ENCODE results near the gene LPP.

LPP gene

DNA sequence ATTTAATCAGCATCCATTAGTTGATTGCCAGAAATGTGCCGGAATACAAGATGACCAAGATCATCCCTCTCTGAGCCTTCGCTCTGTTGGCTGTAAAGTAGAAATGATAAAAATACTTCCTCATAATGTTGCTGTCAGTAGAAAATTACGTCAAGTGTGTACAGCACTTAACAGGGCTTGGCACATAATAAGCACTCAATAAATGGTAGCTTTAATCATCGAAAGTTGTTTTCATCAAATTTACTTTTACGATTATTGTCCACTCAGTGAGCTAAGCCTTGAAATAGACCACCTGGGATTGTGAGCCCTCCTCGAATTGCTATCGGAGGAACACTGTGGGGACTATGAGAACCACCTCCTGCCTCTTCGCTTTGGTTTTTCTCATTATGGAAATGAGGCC, 716.5 kb downstream of the LPP start:
- DNase-seq (ENCODE audit: low read depth in 3 of 3), result no peak

DNA sequence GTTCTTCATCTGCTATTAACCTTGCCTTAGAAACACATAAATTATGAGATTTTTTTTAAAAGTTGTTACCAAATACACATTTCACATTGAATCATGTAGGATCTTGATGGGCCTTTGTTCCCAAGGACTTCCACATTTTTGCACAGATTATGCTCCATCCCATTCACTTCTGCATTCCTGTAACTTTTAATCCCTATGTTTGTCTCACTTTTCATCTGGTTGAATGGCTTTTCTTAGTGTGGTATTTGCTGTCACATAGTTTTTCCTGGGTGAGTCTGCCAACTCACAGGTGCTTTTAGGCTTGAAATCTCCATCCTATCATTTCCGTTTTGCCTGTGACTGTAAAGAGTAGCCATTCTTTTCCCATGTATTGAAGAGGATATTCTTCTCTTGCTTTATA, 720.6 kb downstream of the LPP start:
- no peak for DNase-seq (ENCODE audit: low read depth in 3 of 3)

DNA sequence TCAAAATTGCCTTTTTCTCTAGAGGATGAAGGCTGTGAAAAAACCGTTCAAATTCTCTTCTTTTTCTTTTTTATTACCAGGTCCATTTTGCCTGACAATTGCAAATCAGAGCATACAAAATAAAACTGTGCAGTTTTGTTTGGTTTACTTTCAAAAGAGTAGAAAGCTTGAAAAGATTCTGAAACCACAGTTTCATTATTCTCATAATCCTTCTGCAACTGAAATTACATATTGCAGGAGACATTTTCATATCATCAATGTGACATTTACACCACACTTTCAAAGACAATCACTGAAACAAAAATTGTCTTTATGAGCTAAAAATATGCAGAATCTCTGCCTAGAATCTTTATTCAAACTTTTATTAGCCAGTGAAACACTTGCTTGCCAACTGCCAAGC, 721.5 kb downstream of the LPP start:
- DNase-seq (ENCODE audit: low read depth in 3 of 3), result no peak

DNA sequence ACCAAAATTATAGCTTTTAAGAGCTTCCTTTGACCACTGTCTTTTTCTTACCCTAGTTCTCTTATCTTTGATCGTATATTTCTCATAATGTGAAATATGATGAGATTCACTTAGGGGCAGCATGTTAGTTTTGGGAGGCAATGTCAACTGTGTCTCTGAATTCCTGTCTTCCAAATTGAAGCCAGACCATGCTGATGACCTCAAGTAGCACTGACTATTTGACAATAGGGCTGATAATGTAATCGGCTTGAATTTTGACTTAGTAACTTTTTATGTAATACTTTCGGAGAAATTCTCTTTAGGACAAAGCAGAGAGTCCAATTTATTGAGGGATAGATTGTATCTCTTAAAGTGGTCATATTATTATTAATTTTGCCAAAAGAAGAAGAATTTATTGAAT, 722.4 kb downstream of the LPP start:
- DNase-seq (ENCODE audit: low read depth in 3 of 3), result no peak

DNA sequence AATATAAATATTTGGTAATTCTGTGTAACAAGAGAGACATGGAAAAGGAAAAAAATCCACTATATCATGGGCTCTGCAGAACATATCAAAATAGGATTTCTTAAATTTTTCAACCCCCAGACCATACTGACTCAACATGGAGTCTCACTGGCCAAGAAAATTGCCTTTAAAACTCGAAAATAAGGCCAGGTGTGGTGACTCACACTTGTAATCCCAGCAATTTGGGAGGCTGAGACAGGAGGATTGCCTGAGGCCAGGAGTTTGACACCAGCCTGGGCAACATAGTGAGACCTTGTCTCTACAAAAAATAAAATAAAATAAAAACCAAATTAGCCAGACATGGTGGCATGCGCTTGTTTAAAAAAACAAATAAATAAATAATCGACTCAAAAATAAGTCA, 723.4 kb downstream of the LPP start:
- DNase-seq (ENCODE audit: low read depth in 3 of 3), result no peak

DNA sequence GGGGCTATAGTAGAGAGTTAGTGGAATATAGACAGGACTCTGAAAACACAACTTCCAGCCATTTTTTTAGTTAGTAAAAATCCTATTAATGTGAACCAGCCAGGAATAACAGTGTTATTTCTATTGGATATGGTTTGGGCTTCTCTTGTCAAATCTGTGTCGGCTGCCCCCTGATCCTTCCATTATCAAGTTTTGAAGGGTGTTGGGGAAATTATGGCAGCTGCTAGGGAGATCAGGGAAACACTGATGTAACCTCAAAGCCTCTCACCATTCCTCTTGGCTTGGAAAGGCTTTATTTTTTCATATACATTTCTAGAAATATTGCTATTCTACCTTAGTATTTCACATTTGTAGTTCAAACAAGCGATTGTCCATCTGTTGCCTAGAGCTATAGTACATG, 724.1 kb downstream of the LPP start:
- no peak for DNase-seq (ENCODE audit: low read depth in 3 of 3)

DNA sequence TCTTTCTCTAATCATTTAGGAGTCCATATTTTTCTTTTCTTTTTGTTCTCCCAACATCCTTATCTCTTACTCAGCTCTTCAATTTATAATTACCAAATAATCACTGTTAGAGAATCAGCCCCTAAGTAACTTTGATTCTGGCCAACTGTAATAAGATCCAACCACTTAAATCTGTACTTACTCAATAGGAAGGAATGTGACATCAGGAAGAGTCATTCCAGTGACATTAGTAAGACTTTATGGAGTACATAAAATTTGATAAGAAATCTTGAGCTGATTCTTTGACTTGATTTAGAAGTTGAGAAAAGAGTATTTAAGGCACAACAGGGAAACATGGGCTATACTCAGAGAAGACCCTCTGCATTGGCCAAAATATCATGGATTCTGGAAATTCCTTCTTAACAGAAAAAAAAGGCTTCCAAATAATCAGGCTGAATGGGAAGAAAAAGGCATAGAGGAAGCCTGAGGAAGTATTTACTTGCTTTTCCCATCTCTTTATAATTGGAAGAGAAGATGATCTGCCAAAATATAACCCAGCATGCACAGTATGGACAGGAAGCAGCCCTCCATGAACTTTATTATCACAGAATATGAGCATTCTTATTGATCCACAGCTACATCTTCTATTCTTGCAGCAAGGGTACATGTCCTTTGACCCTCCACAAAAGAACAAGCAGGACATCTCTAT, 728.1 kb downstream of the LPP start:
- no peak for DNase-seq (ENCODE audit: low read depth in 3 of 3)

DNA sequence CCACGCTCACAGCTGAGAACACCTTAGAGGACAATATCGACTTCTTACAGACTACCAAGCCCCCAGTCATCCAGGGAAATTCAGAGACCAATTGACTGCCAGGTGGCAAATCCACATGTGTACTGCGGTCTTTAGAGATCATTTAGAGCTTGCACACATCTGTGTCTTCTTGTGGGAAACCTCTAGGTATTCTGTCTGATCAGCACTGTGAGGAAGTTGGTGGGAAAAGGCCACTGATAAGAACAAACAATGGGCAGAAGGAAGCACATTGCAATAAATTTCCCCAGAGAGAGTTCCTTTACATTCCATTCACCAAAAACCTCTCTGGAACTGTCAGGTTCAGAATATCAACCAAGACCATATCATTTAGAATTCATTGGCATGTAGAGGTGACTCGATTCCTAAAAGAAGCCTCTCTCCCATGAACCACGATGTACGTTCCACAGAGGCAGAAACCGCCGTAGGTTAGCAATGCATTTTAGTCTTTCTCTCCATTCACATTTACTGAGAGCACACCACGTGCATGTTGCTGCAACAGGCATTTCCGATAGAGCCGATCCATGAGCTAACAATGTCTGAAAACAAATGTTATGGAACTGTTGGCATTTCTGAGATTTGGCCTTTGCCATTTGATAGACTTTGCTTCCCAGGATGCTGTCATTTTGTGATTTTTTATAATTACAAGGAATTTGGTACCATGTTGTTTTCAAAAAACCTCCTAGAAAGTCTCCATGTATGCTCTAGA, 730.5 kb downstream of the LPP start:
- no peak for DNase-seq (ENCODE audit: low read depth in 3 of 3)

DNA sequence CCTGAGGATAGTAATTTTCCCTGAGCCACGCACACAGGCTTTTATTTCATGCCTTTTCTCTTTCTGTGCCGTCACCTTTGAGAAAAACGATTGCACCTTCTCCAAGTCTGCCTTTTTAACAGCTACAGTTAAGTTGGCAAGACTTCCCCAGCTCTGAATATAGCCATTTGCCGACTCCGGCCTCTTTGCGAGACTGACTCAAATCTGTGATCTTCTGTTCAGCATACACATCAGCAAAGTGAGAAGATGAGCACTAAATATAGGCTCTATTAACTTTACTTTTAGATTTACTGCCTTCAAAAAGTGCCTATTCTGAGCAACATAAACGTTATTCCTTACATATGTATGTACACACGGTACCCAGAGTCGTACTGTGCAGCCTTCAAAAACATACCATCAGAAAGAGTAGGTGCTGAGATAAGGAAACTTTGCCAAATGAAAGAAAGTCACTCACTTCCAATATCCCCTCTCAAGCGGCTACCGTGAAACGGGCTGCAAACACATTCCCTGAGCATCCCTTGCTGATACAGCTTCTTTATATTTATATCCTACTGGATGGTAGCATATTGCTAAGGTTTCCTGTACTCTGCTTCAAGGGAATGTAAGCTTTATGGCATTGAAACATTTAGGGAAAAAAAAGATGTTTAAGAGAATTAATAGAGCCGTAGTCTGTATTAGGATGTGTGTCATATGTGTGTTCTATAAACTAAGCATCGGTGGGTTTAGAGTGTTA, 734.5 kb downstream of the LPP start:
- DNase-seq (ENCODE audit: low read depth in 3 of 3), result no peak

DNA sequence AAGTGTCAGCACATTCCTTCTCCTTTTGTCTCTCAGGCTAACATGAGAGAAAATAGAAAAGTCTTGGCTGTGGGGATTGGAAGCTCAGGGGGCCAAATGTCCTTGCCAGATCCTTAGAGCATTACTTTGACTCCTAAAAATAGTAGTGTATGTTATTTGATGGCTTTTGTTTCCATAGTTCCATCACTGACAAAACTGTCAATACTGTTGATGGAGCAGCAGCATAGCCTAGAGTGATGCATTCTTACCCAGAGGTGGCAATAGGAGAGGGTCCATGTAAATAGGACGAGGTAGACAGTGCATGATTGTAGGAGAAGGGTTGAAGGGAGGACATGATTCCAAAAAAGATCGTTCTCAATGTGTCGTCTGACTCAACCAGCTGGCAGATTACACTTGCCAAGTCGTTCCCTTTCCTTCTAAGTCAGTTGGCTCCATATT, 735.1 kb downstream of the LPP start:
- DNase-seq (ENCODE audit: low read depth in 3 of 3), result no peak

DNA sequence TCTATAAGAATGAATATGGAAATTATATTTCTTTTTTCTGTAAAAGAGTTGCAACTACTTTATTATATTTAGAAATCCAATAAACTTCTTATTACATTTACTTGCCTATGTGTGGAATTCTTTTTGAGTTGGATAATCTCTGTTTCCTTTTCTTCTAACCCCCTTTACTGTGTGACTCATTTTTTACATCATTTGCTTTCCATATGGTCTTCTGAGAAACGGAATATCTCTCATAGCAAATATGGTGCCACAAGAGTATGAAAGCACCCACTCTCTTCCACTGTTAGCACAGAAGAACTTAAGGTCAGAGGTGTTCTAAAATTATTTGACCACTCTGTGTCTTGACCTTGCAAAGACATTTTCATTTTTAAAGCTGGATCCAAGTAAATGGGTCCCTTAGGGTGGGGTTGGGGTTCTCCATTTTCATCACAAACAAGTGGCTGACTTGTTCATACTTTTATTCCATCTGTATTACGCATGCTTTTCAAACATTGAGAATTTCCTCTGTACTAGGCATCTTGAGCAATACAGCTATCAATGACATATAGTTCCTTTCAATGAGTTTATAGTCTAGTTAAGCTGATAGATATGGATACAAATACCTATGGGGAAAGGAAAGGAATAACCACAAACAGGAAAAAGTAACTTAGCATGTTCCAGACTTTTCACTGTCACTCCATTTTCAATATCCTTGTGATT, 736.8 kb downstream of the LPP start:
- DNase-seq (ENCODE audit: low read depth in 3 of 3), result no peak

DNA sequence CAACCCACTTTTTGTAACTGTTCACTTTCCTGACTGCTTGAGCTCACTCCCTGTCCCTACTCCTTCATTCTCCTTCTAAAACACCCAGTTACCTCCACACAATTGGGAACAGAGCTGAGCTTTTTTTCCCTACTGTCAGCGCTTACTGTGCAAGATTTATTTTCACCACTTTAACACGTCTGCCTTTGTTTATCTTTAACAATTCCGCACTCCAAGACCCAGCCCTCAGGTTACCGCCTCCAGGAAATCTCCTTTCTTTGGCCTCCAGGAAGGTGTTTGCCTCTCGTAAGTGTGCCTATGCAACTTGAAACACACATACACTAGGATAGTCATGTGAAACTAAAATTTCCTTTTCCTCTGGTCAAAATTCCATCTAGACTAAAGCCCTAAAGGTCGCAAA, 745.9 kb downstream of the LPP start:
- DNase-seq (ENCODE audit: low read depth in 3 of 3), result no peak

DNA sequence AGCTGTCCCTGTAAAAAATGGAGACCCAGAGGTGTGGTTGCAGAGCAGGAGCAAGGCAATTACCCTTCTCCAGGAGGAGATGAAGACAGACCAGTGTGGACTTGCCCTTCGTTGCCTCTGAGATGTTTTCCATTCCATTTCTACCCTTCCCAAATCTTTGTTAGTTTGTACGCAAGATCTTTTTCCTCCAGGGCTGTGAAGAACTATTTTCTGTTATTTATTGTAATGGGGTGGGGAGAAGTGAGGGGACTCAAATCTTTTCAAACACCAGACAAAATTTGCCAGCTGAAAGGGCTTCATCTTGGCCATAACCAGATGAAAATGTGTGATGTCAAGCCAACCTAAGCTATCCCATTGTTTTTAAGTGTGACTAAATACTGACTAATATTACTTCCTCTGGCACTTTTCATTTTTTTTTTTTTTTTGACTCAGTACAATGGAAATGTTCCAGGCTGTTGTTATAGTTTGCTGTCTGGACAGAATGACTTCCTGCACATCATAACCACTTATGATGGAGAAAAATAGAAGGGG, 746.5 kb downstream of the LPP start:
- no peak for DNase-seq (ENCODE audit: low read depth in 3 of 3)

DNA sequence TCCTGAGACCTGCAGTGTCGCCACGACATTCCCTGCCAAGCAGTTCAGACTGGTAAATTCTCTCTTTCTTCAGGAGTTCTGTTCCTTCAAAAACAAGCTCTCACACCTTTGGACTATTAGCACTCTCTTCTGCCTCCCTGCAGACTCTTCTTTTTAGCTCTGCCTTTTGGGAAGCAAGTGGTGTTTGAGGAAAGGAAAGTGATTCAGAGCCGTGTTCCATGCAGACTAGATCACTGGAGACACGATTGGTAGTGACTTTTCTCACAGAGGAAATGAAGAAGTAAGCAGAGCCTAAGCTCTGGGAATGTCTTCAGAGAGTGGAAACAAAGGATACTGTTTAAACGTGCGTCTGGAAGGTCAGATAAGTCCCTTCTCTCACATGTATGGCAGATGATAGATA, 747.2 kb downstream of the LPP start:
- no peak for DNase-seq (ENCODE audit: low read depth in 3 of 3)

DNA sequence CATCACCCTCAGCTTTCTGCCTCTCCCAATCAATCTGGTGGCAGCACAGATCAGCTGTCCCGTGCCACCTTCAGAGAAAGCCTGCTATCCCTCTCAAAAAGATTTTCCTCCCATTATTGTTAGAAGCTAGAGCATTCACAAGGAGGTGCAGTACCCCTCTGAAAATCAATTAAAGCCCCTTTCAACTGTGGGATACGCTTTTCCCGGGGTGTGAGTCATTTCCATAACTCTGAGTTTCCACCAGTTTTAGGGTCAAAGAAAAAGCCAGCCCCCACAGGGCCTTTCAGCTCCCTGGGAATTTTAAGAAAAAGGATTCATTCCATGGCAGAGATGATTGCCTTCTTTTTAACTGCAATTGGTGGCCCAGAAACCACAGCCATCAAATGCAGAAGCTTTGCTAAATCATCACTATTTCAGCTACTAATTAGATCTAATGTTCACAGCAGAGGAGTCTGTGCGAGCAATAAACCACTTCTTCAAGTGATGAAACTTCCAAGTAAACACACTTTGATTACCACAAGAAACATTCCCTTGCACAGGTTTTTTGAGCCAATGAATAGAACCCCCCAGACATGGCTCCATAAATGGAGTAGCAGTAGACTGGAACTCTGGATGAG, 747.8 kb downstream of the LPP start:
- no peak for DNase-seq (ENCODE audit: low read depth in 3 of 3)

DNA sequence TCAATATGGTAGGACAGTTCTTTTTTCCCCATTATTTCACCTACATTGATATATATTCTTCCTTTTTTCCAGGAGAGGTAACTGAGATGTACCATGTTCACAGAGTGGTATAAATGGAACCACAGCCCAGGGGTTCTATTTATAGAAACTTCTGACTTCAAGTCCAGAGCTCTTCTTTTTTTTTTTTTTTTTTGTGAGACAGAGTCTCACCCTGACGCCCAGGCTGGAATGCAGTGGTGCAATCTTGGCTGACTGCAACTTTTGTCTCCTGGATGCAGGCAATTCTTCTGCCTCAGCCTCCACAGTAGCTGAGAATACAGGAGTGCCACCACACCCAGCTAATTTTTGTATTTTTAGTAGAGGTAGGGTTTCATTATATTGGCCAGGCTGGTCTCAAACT, 750.7 kb downstream of the LPP start:
- DNase-seq (ENCODE audit: low read depth in 3 of 3), result no peak

DNA sequence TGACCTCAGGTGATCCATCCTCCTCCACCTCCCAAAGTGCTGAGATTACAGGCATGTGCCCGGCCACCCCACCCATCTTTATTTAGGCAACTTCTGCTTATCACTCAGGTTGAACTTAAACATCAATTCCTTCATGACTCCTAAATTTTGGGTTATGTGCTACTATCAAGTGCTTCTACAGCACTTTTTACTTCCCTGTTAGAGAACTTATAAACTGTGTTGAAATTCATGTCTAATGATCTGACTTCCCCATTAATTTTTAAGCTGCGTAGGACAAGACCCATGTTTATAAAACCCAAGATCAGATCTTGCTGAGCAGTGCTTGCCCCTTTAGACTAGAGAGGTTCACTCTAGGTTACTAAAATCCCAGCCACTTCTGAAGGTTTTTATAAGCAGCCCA, 751.6 kb downstream of the LPP start:
- no peak for DNase-seq (ENCODE audit: low read depth in 3 of 3)

DNA sequence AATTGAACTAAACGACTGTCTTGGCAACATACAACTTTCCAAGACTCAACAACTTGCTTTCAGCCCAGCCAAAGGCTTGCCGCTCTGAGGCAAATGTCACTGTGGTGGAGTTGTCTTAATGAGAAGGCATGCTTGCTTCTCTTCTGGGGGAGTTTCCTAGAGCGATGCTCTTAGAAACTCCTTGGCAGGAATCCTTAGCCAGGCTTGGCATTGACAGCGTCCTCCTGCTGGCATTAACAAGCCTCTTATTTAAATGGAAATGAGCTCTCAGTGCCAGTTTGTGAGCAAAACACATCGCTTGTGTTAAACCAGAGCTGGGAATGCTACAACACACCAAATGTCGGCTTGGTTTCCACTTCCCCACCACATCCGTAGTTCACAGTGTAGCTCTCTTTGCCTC, 752.3 kb downstream of the LPP start:
- DNase-seq (ENCODE audit: low read depth in 3 of 3), result no peak

DNA sequence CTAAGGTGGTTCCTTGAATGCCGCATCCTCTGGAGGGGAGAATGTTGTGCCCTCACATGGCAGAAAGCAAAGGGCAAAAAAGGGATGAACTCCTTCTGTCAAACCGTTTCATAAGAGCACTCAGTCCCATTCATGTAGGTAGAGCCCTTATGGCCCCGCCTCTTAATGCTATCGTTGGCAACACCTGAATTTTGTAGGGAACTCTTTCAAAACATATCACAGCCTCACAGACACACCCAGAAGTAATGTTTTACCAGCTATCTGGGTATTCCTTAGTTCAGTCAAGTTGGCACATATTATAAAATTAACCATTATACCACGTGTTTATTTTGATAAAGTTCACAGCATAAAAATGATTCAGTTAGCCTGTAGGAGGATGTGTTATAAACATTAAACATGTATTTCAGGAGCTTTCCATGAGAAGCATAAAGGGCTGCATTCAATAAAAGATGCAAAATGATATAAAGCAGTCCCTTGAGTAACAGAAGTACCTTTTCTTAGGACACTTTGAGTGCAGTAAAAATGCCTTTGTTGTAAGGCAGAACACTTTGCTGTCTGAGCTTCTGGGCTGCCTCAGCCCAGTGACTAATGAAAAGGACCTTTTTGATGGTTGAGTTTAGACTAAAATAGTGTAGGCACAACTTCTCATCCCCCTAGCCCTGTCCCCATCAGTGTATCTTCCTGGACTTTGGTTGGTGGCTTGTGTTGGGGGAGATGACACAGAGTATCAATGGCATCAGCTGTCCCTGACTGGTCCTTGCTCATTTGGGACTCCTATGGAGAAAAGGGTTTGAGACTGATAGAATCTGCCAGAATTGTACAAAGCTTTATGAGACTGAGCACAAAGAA, 754.3 kb downstream of the LPP start:
- no peak for DNase-seq (ENCODE audit: low read depth in 3 of 3)

DNA sequence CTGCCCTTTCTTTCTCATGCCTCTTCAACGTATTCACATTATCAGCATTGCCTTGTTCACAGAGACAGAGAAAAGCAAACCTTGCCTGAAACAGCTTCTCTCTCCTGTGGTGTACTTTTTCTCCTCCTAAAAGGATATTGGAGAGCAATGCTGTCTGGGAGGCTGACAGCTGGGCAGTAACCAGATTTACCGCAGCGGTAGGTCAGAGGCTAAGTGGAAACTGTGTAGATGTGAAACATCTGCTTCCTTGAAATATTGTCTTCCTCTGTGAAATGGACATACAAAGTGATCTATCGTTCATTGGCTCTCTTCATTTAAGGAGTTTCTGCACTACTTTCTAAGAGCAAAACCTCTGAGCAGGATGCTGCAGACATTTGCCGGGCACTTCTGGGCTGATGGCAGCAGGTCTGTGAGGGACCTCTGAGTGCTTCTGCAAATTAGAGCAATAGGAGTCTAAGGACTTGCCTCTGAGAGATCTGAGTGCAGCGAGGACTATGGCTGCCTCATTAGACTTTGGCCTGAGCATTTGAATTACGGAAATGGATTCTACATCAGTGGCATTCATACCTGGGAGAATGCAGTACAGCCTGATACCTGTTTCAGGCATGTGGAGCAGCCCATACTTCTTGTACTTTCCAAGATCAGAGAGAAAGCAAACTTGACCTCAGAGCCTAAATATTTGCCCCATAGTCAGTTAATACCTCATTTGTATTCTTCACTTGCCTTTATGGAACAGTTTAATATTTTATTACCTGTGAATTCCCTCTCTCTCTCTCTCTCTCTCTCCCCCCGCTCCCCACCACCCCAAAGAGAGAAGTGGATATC, 757.3 kb downstream of the LPP start:
- DNase-seq (ENCODE audit: low read depth in 3 of 3), result no peak

All from stimulated activated CD4-positive, alpha-beta T cell treated with anti-CD3 and anti-CD28 coated beads, TNF-alpha, amount 100 ng/mL, for 24 hours (primary cell).